Left lobe of liver (tissue), 2 donors: ENCODE measurements around the gene YIF1A. TPM values are rescaled to one million over a fixed set of nuclear protein-coding genes. Genes with fewer than 3 reads are reported as not detected.
A peak's percentile ranks its signal among the peaks of the same experiment; 100 is the strongest.
"Not testable (repeated sequence)": the region's sequence is repeated elsewhere in the genome, so short reads cannot be mapped to it uniquely, and the experiment has no call there.

Experiments
- ATAC-seq: fragments of 200-7000 bp; cut with Tn5 transposase; one replicate; pipeline ENCODE4 v1.9.1; 2020; ENCODE audit warnings: mild to moderate bottlenecking, moderate library complexity
- DNase-seq: peaks from one replicate; pipeline ENCODE4 v3.0.0-alpha.2; 2020; ENCODE audit warnings: low spot score
- total RNA-seq: library from RNA; stranded (reverse); gene quantifications from one replicate; pipeline ENCODE4 v1.2.1, GENCODE V29; 2021
- donor health status: DM: no; HTN: no; CAD: no; lungs with moderate emphysema.
- donor health status: DM: no; HTN: yes; CAD: no.

Gene YIF1A
- total RNA-seq, 1 donor from 2014 or later, result 120 TPM

DNA sequence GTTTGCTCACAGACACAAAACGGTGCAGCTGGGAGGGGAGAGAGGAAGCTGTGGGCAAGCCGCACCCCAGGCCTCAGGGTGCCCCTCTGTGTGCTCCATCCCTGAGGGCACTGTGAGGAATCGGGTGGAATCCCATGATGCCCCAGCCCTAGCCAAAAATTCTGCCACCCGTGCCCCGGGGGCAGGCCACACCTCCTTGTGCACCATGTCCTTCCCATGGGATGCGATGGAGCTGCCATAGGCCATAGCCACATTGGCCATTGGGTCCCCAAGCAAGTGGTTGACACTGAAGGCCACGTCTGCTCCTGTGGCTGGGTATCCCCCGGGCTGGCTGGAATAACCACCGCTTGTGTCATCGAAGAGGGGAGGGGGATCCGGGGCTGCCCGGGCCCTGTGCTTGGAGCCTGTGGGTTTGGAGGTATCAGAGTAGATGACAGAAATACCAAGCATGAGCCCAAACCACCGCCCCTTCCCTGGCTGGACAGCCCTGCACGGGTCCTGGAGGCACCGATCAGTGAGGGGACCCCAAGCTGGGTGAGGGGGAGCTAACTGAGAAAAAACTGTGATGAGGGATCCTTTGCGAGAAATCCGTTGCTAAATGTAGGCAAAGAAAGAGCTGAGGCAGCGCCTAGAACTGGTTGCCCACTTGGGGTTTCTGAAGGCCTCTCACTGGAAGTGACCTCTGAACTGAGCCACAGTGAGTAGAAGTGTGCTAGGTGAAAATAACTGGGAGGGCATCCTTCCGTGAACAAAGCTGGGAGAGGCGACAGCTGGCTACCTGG, 863 bp downstream of the YIF1A start:
- peak; percentile 21 for ATAC-seq
- DNase-seq, result no peak

DNA sequence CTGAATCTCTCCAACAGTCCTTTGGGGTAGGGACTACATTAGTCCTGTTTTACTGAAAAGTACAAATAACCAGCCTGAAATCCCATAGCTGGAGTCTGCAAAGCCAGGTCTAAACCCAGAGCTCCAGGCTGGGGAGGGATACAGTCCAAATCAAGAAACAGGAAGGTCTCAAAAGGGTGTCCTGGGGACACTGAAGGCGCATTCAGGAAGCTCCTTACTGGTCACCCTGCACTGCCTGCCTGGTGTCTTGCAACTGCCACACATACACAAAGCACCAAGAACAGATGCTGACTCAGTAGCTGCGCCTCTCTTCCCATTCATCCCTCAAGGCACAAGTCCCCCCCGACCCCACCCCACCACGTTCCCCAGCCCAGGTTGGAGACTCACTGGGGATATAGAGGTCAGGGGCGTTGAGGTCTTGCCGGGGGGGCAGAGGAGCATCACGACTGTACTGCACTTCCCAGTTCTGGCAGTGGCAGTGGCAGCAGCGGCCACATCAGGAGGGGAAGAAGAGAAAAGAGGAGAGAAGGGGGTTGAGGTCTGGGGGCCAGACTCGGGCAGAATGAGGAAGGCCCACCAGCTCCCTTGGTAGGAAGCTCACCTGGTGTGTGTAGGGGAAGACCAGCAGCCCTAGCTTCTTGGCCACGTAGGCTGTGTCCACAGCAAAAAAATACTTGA, 1.6 kb downstream of the YIF1A start:
- ATAC-seq, result no peak
- no peak for DNase-seq

DNA sequence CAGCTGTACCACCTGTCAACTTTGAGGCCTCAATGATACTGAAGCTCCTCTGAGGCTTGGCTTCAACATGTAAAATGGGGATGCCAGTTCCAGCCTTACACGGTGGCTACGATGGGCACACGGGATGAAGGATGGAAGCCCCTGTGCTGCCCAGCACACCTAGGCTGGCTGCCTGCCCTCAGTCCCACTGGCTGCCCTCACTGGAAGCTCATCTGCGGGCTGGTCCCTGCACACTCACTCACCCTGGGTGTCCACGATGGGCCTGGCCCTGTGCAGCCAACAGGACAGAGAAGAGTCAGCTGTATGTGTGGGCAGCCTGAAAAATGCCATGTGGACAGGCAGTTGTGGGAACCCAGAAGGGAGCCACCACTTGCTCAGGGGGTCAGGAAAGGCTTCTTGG, 2.2 kb downstream of the YIF1A start:
- DNase-seq, result no peak
- ATAC-seq, result no peak

DNA sequence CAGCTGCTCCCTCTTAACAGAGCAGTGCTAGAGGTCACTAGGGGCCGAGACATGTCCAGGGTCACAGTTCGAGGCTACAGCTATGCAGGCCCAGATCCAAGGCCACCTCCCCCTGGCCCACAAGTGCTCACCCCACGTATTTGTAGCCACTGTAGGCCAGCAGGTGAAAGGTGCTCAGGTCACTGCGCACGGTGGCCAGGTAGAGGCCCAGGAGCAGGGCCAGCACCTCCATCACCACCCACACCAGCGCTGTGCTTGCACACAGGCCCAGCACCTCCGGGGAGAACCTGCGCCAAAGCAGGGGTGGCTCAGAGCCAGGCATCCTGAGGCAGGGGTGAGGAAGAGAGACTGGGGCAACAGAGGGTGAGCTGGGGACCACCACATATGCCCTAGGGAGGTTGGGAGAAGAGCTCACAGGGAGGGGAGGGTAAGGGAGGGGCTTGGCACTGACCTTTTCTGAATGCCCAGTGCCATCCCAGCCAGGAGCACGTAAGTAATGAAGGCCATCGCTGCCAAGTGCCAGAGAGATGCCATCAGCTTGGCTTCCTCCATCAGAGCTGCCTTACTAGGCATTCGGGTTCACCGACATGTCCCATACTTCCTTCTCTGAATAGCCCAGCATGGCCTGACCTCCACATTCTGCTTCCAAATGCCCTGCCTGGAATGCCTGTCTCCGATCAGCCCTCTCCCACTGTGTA, 3.5 kb downstream of the YIF1A start:
- ATAC-seq (no peak), DNase-seq (no peak)

DNA sequence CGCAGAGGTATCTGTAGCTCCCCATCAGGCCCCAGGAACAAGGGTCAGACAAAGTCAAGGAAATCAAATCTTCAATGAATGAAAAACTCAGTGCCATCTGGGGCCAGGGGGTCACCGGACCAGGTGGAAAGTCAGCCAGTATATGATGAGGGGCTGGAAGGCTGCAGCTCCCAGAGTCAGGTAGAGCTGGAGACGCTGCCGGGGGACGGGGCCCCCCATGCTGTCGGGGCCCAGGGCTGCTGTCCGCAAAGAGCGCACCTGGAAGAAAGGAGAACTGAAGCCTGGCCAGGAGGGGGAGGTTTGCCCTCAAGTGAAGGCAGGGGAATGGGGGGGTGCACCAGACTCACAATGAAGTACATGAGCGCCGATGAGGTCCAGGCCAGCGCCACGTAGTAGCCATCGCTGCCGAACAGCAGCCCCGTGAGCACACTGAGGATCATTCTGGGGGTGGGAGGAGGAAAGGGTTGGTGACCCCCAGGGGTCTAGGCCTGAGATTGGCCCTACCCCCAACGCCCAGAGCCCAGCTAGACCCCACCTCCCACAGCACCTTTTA, 4.3 kb downstream of the YIF1A start:
- DNase-seq (no peak), ATAC-seq (no peak)

DNA sequence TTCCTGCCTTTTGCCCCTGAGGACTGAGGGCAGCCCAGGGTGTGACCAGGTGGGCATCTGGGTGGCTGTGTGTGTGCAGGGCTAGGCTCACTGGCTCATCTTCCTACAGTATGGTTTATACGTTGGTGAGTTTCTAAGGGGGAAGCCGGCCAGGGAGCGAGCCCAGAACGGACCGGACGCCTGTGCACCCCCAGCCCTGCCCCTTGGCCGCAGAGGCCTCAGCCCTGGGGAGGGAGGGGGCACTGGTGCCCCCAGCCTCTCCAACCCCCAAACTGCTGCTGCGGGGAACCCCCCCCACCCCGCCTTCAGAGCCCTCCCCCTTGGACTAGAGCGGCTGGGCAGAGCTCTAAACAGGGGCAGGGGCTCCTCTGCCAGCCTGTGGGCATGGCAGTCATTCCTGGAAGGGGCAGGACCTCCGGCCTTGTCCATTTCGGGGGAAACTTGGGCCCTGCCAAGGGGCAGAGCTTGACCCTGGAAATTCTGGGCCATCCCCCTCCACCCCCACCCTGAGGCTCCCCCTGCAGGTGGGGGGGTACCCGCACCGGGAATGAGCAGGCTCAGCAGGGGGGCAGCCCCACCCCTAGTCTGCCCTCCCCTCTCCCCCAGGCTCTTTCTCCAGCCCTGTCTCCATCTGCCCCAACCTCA, 5.4 kb downstream of the YIF1A start:
- no peak for ATAC-seq
- no peak for DNase-seq

DNA sequence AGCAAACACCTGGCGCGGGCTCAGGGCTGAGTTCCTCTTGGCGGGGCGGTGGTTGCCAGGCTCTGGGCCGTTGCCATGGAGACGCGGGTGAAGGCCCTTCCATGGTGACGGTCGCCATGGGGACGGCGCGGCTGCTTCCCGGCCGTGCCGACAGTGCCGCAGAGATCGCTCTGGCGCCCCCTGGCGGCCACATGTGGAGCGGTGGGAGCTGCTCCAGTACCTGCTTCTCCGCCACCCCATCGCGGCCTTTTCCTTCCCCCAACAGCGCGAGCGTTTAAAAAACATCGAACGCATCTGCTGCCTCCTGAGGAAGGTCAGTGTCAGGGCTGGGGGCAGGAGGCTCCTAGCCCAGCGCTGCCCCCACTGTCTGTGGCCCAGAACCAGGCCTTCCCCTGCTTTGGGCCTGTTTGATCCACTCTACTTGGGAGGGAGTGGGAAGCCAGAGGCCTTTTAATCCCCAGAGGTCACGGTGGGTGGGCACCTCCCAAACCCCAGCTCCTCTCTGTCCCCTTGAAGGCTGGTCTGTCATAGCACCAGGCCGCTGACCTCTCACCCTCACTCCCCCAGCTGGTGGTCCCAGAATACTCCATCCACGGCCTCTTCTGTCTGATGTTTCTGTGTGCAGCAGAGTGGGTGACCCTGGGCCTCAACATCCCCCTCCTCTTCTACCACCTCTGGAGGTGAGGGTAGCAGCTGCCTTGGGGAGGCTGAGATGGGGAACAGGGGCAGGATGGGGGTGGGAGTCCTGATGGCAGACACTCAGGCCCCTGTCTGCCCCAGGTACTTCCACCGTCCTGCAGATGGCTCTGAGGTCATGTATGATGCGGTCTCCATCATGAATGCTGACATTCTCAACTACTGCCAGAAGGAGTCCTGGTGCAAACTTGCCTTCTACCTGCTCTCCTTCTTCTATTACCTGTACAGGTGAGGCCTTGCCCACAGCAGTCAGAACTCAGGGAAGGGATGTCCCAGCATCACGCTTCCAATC, 6.2 kb downstream of the YIF1A start:
- ATAC-seq, result peak; percentile 89
- DNase-seq, result peak; percentile 99

DNA sequence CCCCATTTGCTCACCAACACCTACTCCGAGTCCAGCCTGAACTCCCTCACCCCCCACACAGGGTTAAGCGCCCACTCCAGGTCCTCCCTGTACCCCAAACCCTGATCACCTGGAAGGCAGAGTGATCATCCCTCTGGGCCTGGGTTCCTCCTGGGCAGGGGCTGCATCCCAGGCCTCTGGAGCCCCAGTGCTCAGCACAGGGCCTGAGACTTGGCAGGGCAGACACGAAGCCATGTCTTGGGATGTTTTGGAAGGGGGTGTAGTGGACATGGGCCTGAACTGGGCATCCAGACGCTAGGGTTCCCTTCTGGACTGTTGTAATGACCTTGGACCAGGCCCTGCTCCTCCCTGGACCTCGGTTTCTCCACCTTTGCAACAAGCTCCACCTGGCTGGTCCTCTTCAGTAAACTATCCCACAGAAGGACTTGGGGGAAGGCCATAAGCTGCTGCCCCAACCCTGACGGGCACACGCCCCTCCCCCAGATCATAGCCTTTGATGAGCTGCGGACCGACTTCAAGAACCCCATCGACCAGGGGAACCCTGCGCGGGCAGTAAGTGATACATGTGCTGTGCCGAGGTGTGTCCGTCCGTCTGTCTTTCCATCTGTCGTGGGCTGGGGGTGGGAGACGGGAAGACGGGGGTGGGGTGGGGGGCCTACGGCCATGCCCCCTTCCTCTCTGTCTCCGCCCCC, 7.0 kb downstream of the YIF1A start:
- DNase-seq (no peak), ATAC-seq (no peak)

DNA sequence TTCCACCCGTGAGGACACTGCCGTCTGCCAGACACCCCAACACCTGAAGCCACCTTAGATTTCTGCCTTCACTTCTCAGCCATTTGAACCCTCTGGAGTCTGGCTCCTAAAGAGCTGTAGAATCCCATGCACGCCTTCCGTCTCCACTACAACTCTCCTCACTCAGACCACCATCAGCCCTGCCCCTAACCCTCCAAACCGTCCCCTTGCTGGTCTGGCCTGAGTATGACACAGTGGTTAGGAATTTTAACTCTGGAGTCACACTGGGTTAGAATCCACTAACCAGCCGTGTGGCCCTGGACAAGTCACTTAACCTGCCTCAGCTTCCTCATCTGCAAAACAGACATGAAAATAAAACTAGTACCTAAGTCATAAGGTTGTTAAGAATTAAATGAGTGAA, 7.9 kb downstream of the YIF1A start:
- no peak for DNase-seq
- no peak for ATAC-seq

DNA sequence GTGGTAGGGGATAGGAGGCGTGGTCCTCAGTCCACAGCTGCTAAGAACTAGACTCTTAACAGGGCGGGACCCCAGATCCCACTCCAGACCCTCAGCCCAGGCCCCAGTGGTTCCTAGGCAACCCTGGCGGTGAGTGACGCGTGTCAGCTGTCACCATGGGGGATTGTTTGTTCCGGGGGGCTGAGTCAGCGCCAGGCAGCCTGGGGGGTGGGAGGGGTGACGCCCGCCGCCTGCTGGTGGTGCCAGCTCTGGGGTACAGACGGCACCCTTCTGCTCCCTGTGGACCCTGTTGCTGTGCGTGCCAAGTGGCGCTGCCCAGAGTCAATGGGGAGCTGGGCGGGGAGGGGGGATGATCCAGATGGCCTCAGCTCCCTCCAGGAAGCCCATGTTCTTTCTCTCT, 8.5 kb downstream of the YIF1A start:
- ATAC-seq, result no peak

DNA sequence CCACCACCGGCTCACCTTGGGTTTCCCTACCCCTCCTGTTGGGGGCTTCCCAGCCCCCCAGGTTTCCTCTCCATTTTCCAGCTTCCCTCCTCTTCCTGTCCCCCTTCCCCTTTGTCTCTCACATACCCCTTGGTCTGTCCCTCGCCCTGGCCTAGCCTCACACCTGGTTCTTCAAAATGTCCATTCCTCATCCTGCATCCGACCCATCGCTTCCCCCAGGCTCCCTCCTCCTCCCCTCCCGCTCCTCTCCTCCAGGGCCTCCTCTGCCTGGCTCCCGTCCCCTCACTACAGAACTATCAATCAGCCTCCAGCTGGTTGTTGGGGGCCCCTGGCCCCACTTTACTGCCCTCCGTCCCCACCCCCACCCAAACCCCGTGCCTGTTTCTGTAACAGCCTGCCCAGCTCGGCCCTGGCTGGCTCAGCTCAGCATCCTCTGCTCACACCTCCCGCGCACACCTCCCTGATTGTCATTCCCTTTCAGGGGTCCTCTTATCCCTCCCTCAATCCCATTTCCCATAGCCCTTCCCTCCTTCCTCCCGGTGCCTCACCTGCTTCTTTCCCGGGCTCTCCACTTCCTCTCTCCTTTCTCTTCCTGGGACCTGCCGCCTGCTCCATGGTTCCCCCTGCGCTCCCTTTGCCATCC, 9.7 kb downstream of the YIF1A start:
- no peak for DNase-seq

More for the DNA sequence above, 8.5 kb downstream of the YIF1A start:
- DNase-seq, result no peak

DNA sequence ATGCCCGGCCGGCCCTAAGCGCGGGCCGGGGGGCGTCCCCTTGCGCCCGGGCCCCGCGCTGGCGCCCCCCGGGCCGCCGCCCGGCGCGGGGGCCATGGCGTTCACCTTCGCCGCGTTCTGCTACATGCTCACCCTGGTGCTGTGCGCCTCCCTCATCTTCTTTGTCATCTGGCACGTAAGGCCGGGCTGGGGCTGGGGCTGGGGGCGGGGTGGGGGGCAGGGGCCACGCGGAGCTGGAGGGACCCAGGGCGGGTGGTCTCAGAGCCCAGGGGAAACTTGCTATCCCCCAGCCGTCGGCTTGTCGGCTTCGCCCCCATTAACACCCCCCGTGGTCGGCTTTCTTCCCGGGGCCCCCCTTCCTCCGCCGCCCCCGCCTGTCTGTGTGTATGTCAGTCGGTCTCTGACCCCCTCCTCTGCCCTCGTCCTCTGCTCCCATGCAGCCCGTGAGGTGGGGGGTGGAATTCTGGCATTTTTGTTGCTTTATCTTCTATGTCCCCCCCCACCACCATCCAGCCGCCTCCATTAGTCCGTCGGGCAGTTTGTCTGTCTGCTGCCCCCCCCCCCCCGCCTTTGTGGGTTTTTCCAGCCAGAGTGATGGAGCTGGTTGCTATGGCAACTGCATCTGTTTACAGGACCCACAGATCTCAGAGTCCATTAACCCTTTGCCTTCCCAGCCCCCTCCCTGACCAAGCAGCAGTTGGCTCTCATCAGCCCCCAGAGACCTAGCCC, 10.4 kb downstream of the YIF1A start:
- ATAC-seq (no peak), DNase-seq (no peak)

More for the DNA sequence above, 9.7 kb downstream of the YIF1A start:
- ATAC-seq, result no peak

DNA sequence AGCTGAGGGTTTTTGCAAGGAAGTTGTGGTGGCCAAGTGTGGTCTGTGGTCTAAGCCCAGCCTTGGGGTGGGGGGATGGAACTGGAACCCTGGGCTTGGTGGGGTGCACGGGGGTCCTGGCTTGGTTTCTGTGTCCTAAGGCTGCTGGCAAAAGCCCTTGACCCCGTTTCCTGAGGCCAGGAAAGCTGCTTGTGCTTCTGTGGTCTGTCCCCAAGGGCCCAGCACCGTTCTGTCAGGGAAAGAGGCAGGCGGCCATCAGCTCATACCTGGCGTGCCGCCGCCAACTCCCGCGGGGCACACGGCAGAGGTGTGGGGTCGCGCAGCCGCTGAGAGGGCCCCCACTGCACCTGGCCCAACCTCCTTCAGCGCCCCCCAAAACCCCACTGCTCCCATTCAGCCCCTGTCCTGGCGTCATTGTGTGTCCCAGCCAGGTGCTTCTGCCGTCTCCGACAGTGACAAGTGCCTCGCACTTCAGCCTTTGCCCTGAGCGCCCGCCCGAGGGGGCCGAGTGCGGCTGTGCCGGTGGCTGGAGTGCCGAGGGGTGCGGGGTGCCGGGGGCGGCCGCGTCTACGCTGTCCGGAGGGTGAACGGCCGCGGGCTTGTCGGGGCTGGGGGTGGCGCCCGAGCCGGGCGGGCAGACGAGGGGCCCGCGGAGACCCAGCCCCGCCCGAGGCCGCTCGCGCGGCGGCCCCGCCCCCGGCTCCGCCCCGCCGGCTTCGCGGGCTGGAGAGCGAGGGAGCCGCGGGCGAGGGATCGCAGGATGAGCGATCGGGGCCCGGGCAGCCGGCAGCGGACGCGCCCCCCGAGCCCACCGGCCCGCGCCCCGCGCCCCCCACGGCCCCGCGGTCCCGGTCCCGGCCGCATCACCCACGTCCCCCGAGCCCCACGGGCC, 11.2 kb downstream of the YIF1A start, which contains the start of gene CNIH2:
Gene CNIH2, plus strand, starts transcription at position 705 of the 892 bp plus-strand sequence. CDS start 282 bp downstream, outside the sequence.
- DNase-seq, result peak; percentile 65

DNA sequence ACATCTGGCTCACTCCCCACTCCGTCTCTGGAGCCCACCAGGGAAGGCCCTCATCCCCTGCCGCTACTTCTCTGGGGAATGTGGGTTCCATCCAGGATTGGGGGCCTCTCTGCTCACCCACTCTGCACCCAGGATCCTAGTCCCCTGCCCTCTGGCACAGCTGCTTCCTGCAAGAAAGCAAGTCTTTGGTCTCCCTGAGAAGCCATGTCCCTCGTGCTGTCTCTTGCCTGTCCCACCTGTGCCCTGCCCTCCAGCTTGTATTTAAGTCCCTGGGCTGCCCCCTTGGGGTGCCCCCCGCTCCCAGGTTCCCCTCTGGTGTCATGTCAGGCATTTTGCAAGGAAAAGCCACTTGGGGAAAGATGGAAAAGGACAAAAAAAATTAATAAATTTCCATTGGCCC, 11.9 kb downstream of the YIF1A start:
- DNase-seq, ATAC-seq: not testable (repeated sequence)

More for the DNA sequence above, 11.2 kb downstream of the YIF1A start, which contains the start of gene CNIH2:
- peak; percentile 68 for ATAC-seq

DNA sequence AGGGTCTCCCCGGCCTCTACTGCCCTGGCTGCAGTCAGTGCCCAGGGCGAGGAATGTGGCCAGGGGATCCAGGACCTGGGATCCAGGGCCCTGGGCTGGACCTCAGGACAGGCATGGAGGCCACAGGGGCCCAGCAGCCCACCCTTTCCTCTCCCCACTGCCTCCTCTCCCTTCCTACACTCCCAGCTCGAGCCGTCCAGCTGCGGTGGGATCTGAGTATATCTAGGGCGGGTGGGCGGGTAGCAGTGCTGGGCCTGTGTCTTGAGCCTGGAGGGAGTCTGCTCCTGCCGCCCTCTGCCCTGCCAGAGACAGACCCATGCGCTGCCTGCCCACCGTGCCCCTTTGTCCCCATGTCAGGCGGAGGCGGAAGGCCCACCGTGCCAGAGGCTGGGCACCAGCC, 12.3 kb downstream of the YIF1A start:
- ATAC-seq, DNase-seq: not testable (repeated sequence)

DNA sequence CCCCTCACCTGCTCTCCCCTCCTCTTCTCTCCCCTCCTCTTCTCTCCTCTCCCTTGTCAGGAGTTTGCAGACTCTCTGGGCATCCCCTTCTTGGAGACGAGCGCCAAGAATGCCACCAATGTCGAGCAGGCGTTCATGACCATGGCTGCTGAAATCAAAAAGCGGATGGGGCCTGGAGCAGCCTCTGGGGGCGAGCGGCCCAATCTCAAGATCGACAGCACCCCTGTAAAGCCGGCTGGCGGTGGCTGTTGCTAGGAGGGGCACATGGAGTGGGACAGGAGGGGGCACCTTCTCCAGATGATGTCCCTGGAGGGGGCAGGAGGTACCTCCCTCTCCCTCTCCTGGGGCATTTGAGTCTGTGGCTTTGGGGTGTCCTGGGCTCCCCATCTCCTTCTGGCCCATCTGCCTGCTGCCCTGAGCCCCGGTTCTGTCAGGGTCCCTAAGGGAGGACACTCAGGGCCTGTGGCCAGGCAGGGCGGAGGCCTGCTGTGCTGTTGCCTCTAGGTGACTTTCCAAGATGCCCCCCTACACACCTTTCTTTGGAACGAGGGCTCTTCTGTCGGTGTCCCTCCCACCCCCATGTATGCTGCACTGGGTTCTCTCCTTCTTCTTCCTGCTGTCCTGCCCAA, 12.8 kb downstream of the YIF1A start:
- ATAC-seq (no peak), DNase-seq (no peak)
